Trophoblast cell (in vitro differentiated cells and primary cell): ENCODE measurements around the gene TMEM235.
A peak's percentile ranks its signal among the peaks of the same experiment; 100 is the strongest.
"Not testable (repeated sequence)": the region's sequence is repeated elsewhere in the genome, so short reads cannot be mapped to it uniquely, and the experiment has no call there.

Experiments used
- DNase-seq, 2 donors: peaks; one replicate each; pipeline ENCODE4 v3.0.0-alpha.2; 2016
- H2AFZ ChIP-seq: 2 replicates; pipeline ENCODE4 v1.6.1; 2013; ENCODE audit warnings: low read length, moderate library complexity, mild to moderate bottlenecking; ENCODE audit not compliant: insufficient read depth, poor library complexity
- H2AK5ac ChIP-seq: 2 replicates; pipeline ENCODE4 v1.6.1; 2013; ENCODE audit warnings: mild to moderate bottlenecking, low read length
- H2BK120ac ChIP-seq: 2 replicates; pipeline ENCODE4 v1.6.1; 2013; ENCODE audit warnings: low read length, mild to moderate bottlenecking, moderate library complexity; ENCODE audit not compliant: insufficient read depth, poor library complexity
- H2BK12ac ChIP-seq: 2 replicates; pipeline ENCODE4 v1.6.1; 2013; ENCODE audit warnings: mild to moderate bottlenecking, low read length, moderate library complexity
- H2BK5ac ChIP-seq: 2 replicates; pipeline ENCODE4 v1.6.1; 2013; ENCODE audit warnings: low read length, low read depth, moderate library complexity, mild to moderate bottlenecking; ENCODE audit not compliant: poor library complexity
- H3K14ac ChIP-seq: 2 replicates; pipeline ENCODE4 v1.6.1; 2013; ENCODE audit warnings: mild to moderate bottlenecking, low read length
- H3K18ac ChIP-seq: 2 replicates; pipeline ENCODE4 v1.6.1; 2013; ENCODE audit warnings: mild to moderate bottlenecking, low read length
- H3K23ac ChIP-seq: 2 replicates; pipeline ENCODE4 v1.6.1; 2013; ENCODE audit warnings: low read length
- H3K27ac ChIP-seq: 2 replicates; pipeline ENCODE4 v1.5.1; 2013; ENCODE audit warnings: low read depth, mild to moderate bottlenecking, inconsistent platforms, low read length, moderate library complexity
- H3K27me3 ChIP-seq: 2 replicates; pipeline ENCODE4 v1.6.1; 2013; ENCODE audit warnings: inconsistent platforms, mild to moderate bottlenecking, low read length, moderate library complexity; ENCODE audit not compliant: insufficient read depth
- H3K36me3 ChIP-seq, 2 experiments: 1 replicate in 1 of 2; 2 replicates in 1 of 2; pipeline ENCODE4 v1.6.1; 2013; ENCODE audit warnings: low read length in 2 of 2, mild to moderate bottlenecking in 2 of 2, moderate library complexity in 1 of 2; ENCODE audit not compliant: insufficient read depth in 2 of 2, control insufficient read depth in 1 of 2
- H3K4ac ChIP-seq: 2 replicates; pipeline ENCODE4 v1.6.1; 2013; ENCODE audit warnings: low read depth, mild to moderate bottlenecking, low read length, moderate library complexity
- H3K4me1 ChIP-seq, 2 experiments: 1 replicate in 1 of 2; 2 replicates in 1 of 2; pipeline ENCODE4 v1.6.1; 2013; ENCODE audit warnings: low read length in 2 of 2, mild to moderate bottlenecking in 2 of 2, moderate library complexity in 1 of 2; ENCODE audit not compliant: insufficient read depth in 2 of 2, control insufficient read depth in 1 of 2
- H3K4me2 ChIP-seq: 2 replicates; pipeline ENCODE4 v1.6.1; 2013; ENCODE audit warnings: inconsistent platforms, mild to moderate bottlenecking, low read length, moderate library complexity
- H3K4me3 ChIP-seq: 2 replicates; pipeline ENCODE4 v1.5.1; 2013; ENCODE audit warnings: mild to moderate bottlenecking, low read depth, low read length, inconsistent platforms
- H3K79me1 ChIP-seq: one replicate; pipeline ENCODE4 v1.6.1; 2013; ENCODE audit warnings: low read length
- H3K79me2 ChIP-seq: 2 replicates; pipeline ENCODE4 v1.6.1; 2013; ENCODE audit warnings: low read length, mild to moderate bottlenecking; ENCODE audit not compliant: control insufficient read depth, insufficient read depth, poor library complexity
- H3K9ac ChIP-seq: 2 replicates; pipeline ENCODE4 v1.6.1; 2013; ENCODE audit warnings: mild to moderate bottlenecking, low read length
- H3K9me3 ChIP-seq: 2 replicates; pipeline ENCODE4 v1.6.1; 2013; ENCODE audit warnings: low read depth, mild to moderate bottlenecking, control low read depth, inconsistent platforms, low read length; ENCODE audit not compliant: insufficient read depth
- H4K12ac ChIP-seq: 2 replicates; pipeline ENCODE4 v1.6.1; 2013; ENCODE audit warnings: low read depth, mild to moderate bottlenecking, low read length, moderate library complexity
- H4K8ac ChIP-seq: 2 replicates; pipeline ENCODE4 v1.6.1; 2013; ENCODE audit warnings: low read depth, mild to moderate bottlenecking, low read length, moderate library complexity
- H4K91ac ChIP-seq: one replicate; pipeline ENCODE4 v1.6.1; 2013; ENCODE audit warnings: low read depth, mild to moderate bottlenecking, low read length, moderate library complexity
- WGBS: extraction: QIAGEN DNeasy Blood & Tissue Kit; methylation state at CpG from one replicate; pipeline ENCODE4 v1.1.7; 2013; ENCODE audit warnings: missing lambda C conversion rate; ENCODE audit not compliant: insufficient read length, insufficient coverage; ENCODE audit errors: extremely low coverage; 5-methylcytosine and 5-hydroxymethylcytosine counted together

Gene TMEM235

DNA sequence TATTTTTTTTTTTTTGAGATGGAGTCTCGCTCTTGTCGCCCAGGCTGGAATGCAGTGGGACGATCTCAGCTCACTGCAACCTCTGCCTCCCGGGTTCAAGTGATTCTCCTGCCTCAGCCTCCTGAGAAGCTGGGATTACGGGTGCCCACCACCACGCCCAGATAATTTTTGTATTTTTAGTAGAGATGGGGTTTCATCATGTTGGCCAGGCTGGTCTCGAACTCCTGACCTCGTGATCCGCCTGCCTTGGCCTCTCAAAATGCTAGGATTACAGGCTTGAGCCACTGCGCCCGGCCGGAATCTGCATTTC lies 22.2 kb downstream of the TMEM235 start:
- not testable (repeated sequence) for H3K18ac ChIP-seq, H3K36me3 ChIP-seq, H2BK12ac ChIP-seq, H3K9me3 ChIP-seq, H2BK5ac ChIP-seq, H3K27me3 ChIP-seq, H2AK5ac ChIP-seq, DNase-seq, H3K79me2 ChIP-seq, H4K91ac ChIP-seq, H2AFZ ChIP-seq, H2BK120ac ChIP-seq, H3K14ac ChIP-seq, H3K27ac ChIP-seq, H3K4ac ChIP-seq, H3K23ac ChIP-seq, H3K9ac ChIP-seq, H3K4me3 ChIP-seq
- Histone ChIP-seq H4K8ac (peak overlapping the region; percentile 90), H3K4me2 (peak overlapping the region; percentile 85), H3K4me1 (peaks cover 32 to 34% of the 10 kb centered on the region in 2 experiments), H3K79me1 (peaks cover 24% of the 10 kb centered on the region), H4K12ac (peak overlapping the region; percentile 79)
- no CpG with 5 or more reads among the region's 12 CpGs for WGBS

DNA sequence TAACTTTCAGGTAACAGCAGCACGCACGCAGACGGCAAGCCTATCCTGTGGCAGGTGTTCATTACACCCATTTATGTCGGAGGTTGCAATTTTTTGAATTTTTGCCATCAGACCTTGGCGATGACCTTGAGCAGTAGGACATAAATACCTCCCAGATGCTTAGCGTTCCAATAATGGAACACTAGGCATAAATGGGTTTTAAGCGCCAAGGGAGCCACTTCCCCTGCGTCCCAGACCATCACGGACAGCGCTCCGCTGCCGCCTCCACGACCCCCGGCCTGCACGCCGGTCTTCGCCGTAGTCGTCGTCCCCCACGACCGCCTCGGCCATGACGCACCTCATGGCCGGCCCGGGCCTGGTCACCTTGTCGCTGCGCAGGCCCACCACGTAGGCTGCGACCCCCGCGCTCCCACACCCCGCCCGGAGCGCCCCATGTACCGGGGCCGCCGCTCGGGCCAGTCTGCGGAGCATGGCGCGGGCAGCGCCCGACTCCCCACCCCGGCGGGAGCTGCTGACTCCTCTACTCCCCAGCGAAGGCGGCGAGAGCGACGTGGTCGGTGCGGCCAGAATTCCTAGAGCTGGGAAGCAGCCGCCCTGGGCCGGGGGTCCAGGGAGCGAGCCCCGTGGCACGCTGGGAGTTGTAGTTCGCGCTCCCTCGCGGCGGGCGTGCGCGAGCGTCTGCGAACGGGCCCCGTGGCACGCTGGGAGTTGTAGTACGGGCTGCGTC lies 22.7 kb downstream of the TMEM235 start:
- H2BK5ac ChIP-seq, result peak overlapping the region; percentile 67
- peaks cover 34% of the 10 kb centered on the region in 2 experiments for H3K4me1 ChIP-seq
- H3K27me3 ChIP-seq, result no peaks in the 10 kb centered on the region
- H2AK5ac ChIP-seq, result peak overlapping the region; percentile 61
- H3K14ac ChIP-seq, result peak overlapping the region; percentile 70
- H3K9ac ChIP-seq, result peak overlapping the region; percentile 85
- H3K4me3 ChIP-seq, result peak overlapping the region; percentile 81
- H3K4ac ChIP-seq, result peak overlapping the region; percentile 32
- H2BK120ac ChIP-seq, result peak overlapping the region; percentile 89
- peak overlapping the region; percentile 90 for H4K8ac ChIP-seq
- peak overlapping the region; percentile 85 for H3K4me2 ChIP-seq
- H3K23ac ChIP-seq, result no peak overlapping the region
- H3K27ac ChIP-seq, result peak overlapping the region; percentile 42
- WGBS, result no CpG with 5 or more reads among the region's 73 CpGs
- peaks cover 3% of the 10 kb centered on the region for H3K9me3 ChIP-seq
- H4K12ac ChIP-seq, result peak overlapping the region; percentile 79
- H2AFZ ChIP-seq, result peak overlapping the region; percentile 64
- peaks cover 24% of the 10 kb centered on the region for H3K79me1 ChIP-seq
- H3K79me2 ChIP-seq, result peaks cover 3% of the 10 kb centered on the region
- no peaks in the 10 kb centered on the region for H3K36me3 ChIP-seq
- peak overlapping the region; percentile 90 for H4K91ac ChIP-seq
- DNase-seq, result peak; percentile 78 to 88
- H3K18ac ChIP-seq, result peak overlapping the region; percentile 91
- H2BK12ac ChIP-seq, result no peak overlapping the region

DNA sequence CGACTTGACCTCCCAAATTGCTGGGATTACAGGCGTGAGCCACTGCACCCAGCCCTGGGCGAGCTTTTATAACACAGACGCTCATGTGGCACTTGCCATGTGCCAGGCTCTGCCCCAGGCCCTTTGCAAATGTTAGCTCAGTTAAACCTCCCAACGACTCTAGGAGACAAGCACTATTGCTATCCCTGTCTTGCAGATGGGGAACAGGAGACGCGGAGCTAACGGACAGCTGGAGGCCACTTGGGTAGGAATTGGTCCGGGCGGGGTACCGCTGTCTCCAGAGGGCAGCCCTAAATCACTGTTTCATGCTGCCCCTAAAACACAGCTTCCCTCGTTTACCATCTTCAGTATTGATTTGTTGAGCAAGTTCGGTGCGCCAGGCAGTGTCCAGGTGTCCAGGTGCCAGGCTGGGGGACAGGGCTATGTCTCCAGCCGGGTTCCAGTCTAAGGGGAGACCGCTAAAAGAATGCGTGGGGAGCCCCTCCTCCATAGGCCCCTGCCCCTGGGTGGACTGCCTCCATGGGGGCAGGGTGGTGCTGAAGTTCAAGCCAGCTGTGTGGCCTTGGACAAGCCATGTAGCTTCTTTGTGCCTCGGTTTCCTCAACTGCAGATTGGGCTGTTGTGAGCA lies 23.7 kb downstream of the TMEM235 start:
- no peak overlapping the region for H4K91ac ChIP-seq
- no peaks in the 10 kb centered on the region for H3K36me3 ChIP-seq
- H3K4me2 ChIP-seq, result no peak overlapping the region
- no peak for DNase-seq
- peaks cover 3% of the 10 kb centered on the region for H3K79me2 ChIP-seq
- H3K4ac ChIP-seq, result no peak overlapping the region
- H3K4me3 ChIP-seq, result no peak overlapping the region
- no peak overlapping the region for H2BK5ac ChIP-seq
- no peaks in the 10 kb centered on the region for H3K27me3 ChIP-seq
- no peak overlapping the region for H2AFZ ChIP-seq
- H4K12ac ChIP-seq, result no peak overlapping the region
- peaks cover 34% of the 10 kb centered on the region in 2 experiments for H3K4me1 ChIP-seq
- no peak overlapping the region for H2BK120ac ChIP-seq
- H3K14ac ChIP-seq, result no peak overlapping the region
- H2AK5ac ChIP-seq, result no peak overlapping the region
- no peak overlapping the region for H3K23ac ChIP-seq
- H2BK12ac ChIP-seq, result peak overlapping the region; percentile 74
- peaks cover 22% of the 10 kb centered on the region for H3K79me1 ChIP-seq
- no peak overlapping the region for H3K9ac ChIP-seq
- H3K27ac ChIP-seq, result no peak overlapping the region
- peaks cover 3% of the 10 kb centered on the region for H3K9me3 ChIP-seq
- H4K8ac ChIP-seq, result no peak overlapping the region
- no CpG with 5 or more reads among the region's 18 CpGs for WGBS
- H3K18ac ChIP-seq, result no peak overlapping the region

- Histone ChIP-seq H3K27me3 (no peaks in the 10 kb centered on the region), H3K18ac (peak overlapping the region; percentile 35), H3K14ac (peak overlapping the region; percentile 63), H3K9ac (no peak overlapping the region), H3K9me3 (peaks cover 2% of the 10 kb centered on the region), H3K4me1 (peaks cover 32 to 33% of the 10 kb centered on the region in 2 experiments), H3K36me3 (no peaks in the 10 kb centered on the region), H2AFZ (peak overlapping the region; percentile 1), H2BK120ac (peak overlapping the region; percentile 70), H3K4me3 (no peak overlapping the region), H4K8ac (peak overlapping the region; percentile 1), H3K4ac (peak overlapping the region; percentile 22), H2AK5ac (peak overlapping the region; percentile 57), H2BK5ac (no peak overlapping the region), H4K12ac (no peak overlapping the region), H3K27ac (no peak overlapping the region), H2BK12ac (peak overlapping the region; percentile 67), H3K79me2 (peaks cover 3% of the 10 kb centered on the region), H3K23ac (no peak overlapping the region), H4K91ac (peak overlapping the region; percentile 58), H3K79me1 (peaks cover 22% of the 10 kb centered on the region), H3K4me2 (no peak overlapping the region)
- no CpG with 5 or more reads among the region's 14 CpGs for WGBS
- DNase-seq, result no peak
These were observed 24.7 kb downstream of the TMEM235 start for GRCh38 chr17:78255953-78256706.
